Suppressor macrophage (primary cell): ENCODE data around the gene CMIP.
A peak's percentile ranks its signal among the peaks of the same experiment; 100 is the strongest.
"Not testable (repeated sequence)": the region's sequence is repeated elsewhere in the genome, so short reads cannot be mapped to it uniquely, and the experiment has no call there.

ENCODE experiments used
- DNase-seq, 4 experiments: peaks; one replicate each; pipeline ENCODE4 v3.0.0-alpha.2; 2020 to 2022

The CMIP gene

DNA sequence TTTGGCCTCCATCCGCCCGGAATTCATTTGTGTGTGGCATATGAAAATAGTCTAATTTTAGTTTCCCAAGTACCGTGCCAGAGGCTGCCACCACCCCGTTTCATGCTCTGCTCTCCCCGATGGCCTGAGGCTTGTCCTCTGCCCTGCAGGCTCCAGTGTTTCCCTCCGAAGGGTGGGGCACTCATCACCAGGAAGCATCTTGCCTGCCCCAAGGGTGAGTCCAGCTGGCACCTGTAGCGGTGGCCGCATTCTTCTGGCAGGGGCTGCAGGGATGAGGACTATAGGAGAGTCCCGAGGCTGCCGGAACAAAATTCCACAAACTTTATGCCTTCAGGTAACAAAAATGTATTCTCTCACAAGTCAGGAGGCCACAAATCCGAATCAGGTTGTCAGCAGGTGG lies 23.1 kb upstream of the CMIP start:
- no peak for DNase-seq

DNA sequence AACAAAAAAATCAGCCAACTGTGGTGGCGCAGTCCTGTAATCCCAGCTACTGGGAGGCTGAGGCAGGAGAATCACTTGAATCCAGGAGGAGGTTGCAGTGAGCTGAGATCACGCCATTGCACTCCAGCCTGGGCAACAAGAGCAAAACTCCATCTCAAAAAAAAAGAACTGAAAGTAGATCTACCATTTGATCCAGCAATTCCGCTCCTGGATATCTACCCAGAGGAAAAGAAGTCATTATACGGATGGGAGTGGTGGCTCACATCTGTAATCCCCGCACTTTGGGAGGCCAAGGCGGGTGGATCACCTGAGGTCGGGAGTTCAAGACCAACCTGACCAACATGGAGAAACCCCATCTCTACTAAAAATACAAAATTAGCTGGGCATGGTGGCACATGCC lies 22.5 kb upstream of the CMIP start:
- DNase-seq, result not testable (repeated sequence)

DNA sequence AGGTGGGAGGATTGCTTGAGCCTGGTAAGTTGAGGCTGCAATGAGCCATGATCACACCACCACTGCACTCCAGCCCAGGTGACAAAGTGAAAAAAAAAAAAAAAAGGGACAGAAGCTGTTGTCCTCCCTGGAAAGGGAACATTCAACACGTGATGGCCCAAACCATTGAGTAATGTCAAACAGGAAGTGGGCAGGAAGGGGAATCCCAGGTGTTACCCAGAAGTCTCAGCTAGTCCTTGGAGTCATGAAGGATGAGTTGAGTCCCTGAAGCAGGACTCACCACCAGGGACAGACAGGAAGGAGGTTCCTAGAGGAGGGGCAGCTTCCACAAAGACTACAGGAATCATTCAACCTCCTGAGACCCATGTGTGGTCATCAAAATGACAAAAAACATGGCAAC lies 19.8 kb upstream of the CMIP start:
- peak; percentile 69 to 85 (median 80) for DNase-seq

DNA sequence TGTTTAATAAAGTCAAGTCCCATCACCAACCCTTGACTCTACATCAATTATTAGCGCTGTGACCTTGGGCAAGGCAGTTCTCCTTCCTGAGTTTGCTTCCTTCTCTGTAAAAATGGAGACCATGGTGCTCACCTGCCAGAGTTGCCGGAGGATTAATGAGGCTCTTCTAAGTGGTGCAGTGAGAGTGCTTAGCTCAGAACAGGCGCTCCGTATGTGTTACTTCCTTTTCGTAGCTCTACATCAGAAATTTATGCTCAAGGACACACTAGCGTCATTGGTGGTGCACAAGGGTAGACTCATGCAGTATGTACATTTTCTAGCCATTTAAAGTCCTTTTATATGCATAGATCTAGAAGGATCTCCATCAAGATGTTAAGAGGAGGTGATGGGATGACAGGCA lies 17.4 kb upstream of the CMIP start:
- DNase-seq, result no peak

DNA sequence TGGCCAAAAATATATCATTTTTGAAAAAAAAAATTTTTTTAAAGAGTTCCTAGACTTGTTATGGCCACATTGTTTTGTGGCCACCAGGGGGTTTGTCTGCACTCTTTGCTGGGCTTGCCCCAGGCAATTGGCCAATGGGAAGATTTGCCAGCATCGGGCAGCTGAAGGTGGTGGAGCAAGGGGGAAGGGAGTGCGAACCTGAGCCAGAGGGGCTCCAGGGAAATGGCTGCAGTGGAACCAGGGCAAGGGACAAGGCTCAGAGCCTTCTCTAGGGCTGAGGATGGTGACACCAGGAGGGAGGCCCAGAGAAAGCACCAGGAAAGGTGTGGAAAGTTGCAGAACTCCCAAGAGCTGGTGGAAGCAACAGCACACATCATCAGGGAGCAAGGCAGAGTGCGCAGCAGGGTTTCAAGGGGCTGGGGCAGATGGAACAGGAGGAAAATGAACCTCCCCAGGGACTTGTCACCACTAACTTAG lies 15.5 kb upstream of the CMIP start:
- DNase-seq, result peak; percentile 62 to 81 (median 76)

DNA sequence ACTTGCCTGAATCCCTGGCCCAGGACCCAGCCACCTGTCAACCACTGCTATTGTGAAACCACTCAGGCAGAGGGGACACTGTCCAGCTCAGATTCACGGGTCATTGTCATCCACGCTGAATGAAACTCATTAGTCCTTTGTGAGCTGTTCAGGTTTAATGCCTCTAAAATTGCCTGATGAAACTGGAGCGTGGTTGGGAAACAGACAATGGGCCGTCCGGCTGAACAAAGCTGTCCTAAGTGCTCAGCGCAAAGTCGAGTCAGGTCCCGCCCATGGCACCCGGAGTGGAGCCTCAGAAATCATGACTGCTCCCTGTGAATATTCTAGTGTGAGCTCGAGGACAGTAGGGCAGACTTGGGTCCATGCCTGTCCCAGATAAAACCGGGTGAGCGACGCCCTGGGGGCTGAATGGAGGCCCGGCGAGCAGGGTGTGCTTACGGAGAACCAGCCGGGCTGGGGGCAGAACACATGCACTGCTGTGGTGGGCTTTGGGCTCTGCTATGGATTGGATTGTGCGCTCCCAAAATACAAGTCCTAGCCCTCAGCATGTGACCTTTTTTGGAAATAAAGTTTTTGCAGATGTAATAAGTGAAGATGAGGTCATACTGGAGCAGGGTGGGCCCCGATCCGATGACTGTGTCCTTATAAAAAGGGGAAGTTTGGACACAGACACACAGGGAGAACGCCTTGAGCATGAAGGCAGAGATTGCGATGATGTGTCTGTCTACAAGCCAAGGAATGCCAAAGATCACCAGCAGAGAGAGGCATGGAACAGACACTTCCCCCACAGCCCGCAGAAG lies 12.9 kb upstream of the CMIP start:
- peak; percentile 89 to 97 (median 92) for DNase-seq

DNA sequence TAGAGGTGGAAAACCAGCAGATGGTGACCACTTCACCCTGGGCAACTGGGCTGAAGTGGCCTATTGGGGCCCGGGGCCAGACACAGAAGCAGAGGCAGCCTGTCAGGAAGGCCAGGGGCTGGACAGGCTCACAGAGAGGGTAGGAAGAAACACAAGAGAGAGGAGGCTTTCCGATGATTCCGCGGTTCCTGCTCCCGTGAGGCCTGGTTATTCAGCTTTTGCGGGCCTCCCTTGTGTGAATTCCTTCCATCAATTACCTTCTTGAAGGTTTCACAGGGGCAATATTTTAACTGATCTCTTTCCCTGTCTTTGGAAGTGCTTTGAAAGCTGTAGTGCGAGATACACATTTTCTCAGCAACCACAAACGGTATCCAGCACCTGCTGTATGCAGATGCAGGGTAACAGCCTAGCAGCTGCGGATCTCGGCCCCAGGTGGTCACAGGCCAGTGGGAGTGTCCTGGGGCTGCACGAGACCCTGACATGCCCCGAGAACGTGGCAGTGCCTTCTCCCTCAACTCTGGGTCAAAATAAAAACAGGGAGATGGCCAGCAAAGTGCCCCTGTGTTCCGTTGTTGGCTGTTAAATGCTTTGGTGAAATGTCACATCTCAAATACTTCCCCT lies 11.6 kb upstream of the CMIP start:
- DNase-seq, result peak in 2 of 4 experiments; percentile 33 to 39

DNA sequence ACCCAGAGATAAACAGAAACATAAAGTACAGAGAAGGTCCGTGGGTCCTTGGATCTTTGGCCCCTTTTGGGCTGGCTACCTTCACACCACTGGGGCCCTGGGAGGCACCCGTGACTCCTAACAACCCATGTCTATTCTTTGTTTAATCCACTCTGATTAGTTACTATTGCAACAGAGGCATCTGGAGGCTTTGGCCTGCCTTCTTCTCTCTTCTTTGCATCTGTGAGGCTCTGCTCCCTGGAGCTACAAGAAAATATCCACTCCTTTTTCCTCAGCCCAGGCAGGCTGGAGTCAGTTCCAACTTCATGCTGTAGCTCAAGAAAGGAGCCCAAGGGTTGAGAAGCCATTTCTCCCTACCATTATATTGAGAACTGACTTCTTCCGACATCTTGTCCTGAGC lies 9.5 kb upstream of the CMIP start:
- DNase-seq, result no peak

DNA sequence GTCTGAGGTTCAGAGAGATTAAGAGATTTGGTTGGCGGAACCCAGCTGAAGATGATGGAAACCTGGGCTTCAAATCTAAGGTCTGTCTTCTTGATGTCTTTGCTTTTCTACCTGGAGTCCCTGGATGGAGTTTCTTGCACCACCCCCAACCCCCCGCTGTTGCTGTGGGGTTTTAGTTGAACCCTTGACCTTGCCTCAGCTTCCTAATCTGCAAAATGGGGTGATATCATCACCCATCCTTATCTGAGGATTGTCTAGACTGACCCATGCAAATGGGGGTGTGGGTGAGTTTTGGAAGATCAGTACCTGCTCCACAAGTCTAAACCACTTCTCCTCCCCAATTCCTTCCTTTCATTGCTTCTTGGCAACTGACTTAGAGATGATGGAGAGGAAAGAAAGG lies 9.0 kb upstream of the CMIP start:
- no peak for DNase-seq

DNA sequence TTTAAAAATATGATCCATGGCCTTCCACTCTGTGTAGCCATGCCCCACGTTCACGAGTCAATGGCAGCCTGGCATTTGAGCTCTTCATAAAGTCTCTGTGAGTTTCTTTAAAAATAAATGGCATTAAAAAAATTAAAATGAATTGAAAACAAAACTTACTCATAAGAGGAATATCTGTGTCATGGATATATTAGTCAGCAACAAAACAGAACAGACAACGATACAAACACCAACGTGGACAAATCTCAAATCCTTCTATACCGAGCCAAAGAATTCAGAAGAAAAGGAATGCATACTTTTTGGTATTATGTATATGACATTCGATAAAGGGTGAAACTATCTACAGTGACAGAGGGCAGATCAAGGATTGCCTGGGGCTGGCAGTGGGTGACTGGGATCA lies 8.2 kb upstream of the CMIP start:
- no peak for DNase-seq

DNA sequence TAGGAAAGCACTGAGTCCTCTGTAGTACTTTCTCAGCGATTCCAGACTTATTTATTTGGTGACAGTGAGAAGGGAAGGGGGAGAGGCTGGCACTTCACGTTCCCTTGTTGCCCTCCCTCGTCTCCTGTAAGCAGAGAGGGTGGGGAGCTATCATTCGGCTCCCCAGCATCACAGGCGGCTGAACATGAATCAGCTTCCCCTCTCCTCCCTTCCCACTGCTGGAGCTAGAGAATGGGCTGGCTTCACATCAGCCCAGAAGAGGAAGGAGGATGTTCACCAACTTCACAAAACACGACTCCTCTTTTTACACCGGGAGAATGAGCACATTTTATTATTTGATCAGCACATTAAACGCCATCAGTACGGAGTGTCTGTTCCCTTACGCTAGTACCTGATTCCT lies 6.7 kb upstream of the CMIP start:
- DNase-seq, result peak; percentile 87 to 92 (median 88)

DNA sequence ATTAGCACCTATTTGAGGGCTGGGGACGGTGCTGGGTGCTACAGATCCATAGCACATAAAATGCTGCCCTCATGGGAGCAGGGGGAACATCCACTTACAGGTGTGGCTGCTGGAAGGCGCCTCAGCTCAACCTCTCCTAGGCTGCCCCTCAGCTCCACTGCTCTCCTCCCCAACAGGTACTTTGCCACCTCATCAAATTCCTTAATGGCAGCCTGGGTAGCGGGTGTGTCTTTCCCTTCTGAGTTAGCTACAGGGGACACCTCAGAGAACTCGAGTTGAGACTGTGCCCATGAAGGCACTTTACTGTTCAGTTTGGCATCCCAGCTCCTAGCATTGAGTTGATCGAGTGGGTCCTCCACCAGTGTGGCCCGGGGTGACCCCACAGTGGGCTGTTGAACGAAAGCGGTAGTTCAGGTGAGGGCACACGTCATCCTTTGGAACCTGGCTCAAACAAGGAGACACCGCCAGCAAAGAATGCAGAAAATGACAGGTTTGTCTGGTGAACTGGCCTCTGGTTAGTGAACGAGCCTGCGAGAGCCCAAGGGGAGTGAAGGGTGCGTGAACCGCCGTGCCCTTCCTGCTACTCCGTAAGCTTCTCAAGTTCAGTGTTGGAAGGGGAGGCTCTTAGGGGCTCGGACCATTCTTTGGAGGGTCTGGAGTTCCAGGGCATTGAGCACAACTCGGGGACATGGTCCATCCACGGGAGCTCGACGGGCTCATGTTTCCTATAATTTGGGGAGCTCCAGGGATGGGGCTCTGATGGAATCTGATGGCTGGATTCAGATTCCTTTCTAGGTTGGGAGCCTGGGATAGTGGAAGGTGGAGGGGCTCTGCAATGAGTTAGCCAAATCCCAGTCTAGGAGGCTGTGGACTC lies 3.5 kb upstream of the CMIP start:
- DNase-seq, result no peak

DNA sequence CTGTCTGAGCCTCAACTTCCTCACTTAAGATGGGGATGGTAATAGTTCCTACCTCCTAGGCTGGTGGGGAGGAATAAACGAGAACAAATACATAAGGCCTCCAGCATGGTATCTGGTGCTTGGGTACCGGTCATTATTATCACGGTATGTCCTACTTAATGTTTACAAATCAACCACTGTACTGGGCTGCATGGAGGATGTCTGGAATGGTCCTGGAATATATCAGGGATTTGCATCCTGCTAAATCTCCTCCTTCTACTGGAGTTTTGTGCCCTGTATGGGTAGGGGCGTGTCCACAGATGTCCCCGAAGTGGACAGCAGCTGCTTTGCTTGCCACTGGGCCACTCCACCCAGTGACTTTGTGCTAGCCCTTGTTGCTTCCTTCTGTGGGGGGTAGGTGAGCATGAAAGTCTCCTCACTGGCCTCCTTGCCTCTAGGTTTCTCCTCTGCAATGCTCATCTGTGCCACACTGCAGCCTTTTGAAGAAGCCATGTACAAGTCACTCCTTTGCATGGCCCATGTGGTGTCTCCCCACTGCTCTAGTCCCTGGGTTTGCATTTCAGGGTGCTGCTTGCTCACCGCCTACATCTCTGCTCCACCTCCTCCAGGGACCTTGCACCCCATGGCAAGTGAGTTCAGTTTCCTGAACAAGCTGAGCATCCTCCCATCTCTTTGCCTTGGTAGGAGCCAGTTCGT lies 2.2 kb upstream of the CMIP start:
- no peak for DNase-seq

DNA sequence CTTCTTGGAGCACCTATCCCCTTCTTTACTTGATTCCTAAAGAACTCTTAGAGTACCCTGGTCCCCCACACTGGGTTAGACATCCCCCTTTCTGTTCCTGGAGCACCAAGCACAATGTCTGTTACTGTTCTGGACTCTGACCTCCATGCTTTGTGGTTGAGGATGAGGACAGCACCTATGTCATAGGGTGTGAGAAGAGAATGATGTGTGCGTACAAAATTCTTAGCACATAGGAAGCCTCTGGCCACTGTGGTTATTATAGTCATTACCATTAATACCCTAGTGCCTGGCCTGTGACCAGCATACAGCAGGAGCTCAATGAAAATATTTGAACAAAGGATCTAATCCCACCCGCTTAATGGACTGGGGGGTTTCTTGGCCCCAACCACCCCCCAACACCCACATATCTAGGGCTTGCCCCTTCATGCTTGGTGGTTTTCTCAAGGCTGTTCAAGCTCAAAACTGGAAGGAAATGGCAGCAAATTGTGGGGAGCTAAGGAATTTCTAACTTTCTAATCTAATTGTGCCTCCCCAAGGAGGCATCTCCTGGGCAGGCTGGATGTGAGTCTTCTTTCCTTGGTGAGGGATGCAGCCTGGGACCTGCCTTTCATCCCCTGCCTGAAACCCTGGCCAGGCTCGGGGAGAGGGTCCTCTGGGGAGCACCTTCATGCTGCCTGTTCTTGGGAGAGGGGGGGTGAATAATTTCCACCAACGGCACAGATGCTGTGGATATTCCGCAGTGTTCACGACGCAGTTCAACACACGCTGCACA lies 1.5 kb upstream of the CMIP start:
- DNase-seq, result peak in 1 of 4 experiments; percentile 43

DNA sequence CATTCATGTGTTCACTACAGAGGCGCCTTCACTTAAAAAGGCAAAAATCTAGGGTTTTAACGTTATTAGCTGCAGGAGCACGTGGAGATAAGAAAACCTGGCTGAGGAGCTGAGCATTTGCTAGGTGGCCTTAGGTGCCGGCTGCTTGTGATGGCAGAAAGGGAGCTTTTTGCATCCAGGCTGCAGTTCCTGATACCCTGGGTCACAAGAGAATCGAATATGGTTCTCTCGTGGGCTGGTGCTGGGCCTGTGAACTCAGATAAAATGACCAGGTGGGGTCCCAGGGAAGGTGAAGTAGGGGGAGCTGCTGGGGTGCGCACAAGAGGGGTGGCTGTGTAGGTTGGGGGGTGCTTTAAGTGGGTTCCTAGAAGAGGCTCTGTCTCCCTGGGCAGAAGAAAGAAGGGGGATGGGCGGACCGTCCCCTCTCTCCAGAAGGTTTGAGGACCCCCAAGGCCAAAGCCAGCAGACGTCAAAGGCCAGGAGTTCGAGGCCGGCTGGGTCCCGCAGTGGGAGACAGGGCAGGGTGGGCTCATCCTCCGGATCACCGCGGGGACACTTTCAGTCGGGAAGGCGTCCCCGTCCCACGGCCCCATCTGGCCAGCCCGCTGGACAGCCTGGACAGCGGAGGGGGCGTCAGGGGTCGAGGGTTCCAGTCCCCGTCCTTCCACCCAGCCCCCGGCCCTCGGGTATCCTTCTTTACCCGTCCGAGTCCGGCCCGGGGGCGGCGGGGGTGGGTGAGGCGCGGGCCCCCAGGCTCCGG lies 740 bp upstream of the CMIP start:
- peak in 1 of 4 experiments; percentile 21 for DNase-seq

DNA sequence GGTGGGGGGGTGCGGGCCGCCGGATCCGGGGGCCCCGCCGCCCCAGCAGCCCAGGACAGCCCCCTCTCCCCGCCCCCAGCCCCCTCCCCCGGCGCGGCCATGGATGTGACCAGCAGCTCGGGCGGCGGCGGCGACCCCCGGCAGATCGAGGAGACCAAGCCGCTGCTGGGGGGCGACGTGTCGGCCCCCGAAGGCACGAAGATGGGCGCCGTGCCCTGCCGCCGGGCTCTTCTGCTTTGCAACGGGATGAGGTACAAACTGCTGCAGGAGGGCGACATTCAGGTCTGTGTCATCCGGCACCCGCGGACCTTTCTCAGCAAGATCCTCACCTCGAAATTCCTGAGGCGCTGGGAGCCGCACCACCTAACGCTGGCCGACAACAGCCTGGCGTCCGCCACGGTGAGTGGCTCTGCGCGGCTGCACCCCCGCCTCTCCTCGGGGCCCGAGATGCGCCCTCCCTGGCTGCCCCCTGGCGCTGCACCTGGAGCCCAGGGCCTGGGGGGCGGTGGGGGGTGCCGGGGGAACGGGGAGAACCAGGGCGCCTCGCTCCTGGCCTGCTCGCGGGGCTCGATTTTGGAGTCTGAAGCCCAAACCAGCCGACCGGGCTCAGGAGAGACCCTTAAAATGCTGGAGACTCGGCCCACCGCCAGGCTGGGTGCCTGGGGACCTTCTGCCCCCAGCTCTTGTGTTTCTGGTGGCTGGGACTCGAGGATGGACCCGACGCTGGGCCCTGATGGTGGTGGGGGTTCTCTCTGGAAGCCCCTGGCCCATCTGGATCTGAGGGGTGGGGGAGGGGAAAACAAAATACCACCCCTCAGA lies 744 bp downstream of the CMIP start:
- peak; percentile 47 to 65 (median 52) for DNase-seq

DNA sequence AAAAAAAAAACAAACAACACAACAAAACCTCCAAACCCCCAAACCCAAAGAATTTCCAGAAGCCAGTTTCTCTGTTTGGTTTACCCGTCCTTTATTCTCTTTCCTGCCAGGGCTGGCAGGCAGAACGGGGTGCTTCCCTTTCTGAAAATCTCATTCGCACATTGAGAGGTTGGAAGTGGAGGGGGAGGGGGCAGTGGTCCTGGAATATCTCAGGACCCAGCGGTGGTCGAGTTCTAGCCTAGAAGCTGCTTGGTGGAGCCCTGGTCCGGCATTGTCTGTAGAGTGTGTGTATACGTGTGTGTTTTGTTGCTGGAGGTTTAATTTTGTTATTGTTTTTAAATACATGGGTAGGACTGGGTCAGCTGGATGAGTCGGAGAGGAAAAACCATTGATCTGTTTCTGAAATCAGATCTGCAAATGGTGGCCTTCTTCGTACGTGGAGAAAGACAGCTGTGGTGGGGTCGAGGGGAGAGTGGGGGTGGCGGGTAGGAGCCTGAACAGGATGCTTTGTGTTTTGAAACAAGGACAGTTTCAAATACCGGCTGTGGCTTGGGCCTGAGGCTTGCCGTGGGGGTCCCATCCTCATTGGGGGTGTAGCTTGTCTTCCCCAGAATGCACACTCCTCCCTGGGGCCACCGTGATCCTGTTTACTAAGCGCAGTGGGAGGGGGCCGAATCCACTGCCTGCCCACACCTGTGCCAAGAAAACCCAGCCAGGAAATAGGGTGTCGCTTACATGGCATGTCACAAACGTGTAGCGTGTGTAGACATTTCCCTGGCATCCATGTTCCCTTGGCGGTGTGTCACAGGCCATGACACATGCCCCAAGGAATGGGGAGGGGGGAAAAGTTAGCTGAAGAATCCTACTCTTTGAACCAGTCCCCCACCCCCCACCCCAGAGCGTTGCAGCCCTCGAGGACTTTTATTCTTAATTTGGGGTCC lies 1.6 kb downstream of the CMIP start:
- peak; percentile 41 to 64 (median 54) for DNase-seq

DNA sequence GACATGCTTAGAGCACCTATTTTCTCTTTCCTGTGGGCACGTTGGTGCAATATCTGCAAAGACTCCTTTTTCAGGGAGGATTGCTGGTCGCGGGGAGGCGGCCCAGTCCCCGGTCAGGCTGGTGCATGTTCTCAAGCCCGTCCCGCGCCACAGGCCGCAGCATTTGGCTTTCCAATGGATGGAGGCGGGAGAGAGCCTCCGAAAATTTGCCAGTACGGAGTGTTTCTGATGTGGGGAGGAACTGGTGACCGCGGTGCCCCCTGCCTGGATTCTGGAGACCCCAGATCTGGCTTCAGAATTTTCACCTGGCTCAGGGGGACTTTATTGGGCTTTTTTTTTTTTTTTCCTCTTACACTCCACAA lies 2.3 kb downstream of the CMIP start:
- peak in 3 of 4 experiments; percentile 33 to 48 (median 38) for DNase-seq
